ENCODE measurements around the gene MRRF. TPM values are rescaled to one million over a fixed set of nuclear protein-coding genes. Genes with fewer than 3 reads are reported as not detected.

The MRRF gene
- total RNA-seq, 1 donor from 2014 or later = 21.7 TPM

DNA sequence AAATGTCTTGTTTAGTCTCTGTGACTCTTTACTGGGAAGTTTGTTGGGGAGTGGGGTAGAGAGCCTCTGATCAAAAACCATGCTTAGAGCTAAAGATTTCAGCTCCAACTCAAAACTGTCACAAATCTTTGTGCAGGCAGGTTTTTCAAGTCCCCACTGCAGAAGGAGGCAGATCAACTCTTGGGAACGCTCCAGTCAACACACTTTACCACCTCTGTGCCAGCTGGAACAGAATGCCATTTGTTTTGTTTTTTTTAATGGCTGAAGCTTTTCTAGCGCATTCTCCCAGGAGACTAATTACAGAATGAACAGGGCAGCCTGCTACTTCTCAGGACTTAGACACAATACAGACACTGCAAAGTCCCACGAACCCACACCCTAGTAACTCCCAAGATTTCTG lies 18.0 kb upstream of the MRRF start:
- no peaks in the 10 kb centered on the region for H3K27me3 Mint-ChIP-seq (ENCODE audit: low read depth)
- no peak for DNase-seq (ENCODE audit: low spot score)
- H3K9me3 Mint-ChIP-seq (ENCODE audit: low read depth) = no peaks in the 10 kb centered on the region

GRCh38 chr9:122248448-122248865 lies 16.2 kb upstream of the MRRF start:
- Mint-ChIP-seq H3K27me3 (ENCODE audit: low read depth) (no peaks in the 10 kb centered on the region), H3K27ac (ENCODE audit: unreplicated experiment) (no peak overlapping the region), H3K4me3 (ENCODE audit: unreplicated experiment) (no peak overlapping the region), H3K9me3 (ENCODE audit: low read depth) (no peaks in the 10 kb centered on the region), H3K4me1 (ENCODE audit: low read depth) (peaks cover 3% of the 10 kb centered on the region), H3K36me3 (ENCODE audit: low read depth) (peaks cover 53% of the 10 kb centered on the region)
- TF ChIP-seq CTCF (IDR thresholded peaks at IDR 0.05) = no peak
- no peak for DNase-seq (ENCODE audit: low spot score)

More for the DNA sequence above, 18.0 kb upstream of the MRRF start:
- Mint-ChIP-seq H3K4me3 (ENCODE audit: unreplicated experiment) (no peak overlapping the region), H3K4me1 (ENCODE audit: low read depth) (no peaks in the 10 kb centered on the region), H3K27ac (ENCODE audit: unreplicated experiment) (no peak overlapping the region), H3K36me3 (ENCODE audit: low read depth) (peaks cover 52% of the 10 kb centered on the region)
- TF ChIP-seq CTCF (IDR thresholded peaks at IDR 0.05) = no peak

DNA sequence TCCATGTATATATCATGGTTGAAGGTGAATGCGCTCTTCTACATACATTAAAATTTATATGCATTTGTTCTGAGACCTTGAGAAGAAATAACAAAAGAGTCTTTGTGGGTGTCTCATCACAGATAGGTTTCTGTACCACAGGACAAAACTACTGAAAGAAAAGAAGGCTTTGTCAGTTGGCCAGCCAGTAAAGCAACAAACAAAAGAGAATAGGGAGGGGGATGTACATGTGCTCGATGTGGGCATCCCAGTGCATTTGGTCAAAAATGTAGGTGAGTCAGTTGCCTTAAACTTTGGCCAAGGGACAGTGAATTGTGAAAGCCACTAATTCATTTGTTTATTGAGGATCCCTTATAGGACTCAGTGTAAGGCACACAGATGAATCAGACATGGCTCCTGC lies 13.3 kb upstream of the MRRF start:
- Mint-ChIP-seq H3K9me3 (ENCODE audit: low read depth) (no peaks in the 10 kb centered on the region), H3K27me3 (ENCODE audit: low read depth) (no peaks in the 10 kb centered on the region), H3K27ac (ENCODE audit: unreplicated experiment) (no peak overlapping the region), H3K36me3 (ENCODE audit: low read depth) (peaks cover 40% of the 10 kb centered on the region), H3K4me3 (ENCODE audit: unreplicated experiment) (no peak overlapping the region), H3K4me1 (ENCODE audit: low read depth) (peaks cover 3% of the 10 kb centered on the region)
- no peak for DNase-seq (ENCODE audit: low spot score)
- no peak for TF ChIP-seq CTCF (IDR thresholded peaks at IDR 0.05)

DNA sequence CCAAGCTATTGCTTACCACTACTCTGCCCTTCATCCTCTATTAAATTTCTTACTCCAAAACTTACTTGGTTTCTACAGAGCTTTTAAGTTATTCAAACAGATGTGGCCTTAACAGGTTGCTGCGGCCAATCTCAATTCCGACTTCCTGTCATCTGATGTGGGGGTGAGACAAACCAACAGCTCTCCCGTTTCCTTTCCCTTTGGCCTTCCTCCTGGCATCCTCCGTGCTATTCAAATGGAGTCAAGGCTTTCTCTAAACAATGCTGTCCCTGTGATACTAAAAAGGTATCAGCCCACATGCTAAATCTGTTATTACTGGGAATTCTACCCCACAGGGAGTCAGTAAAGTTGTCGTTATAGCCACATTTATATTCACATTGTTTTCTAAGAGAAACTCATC lies 11.9 kb upstream of the MRRF start:
- no peaks in the 10 kb centered on the region for H3K27me3 Mint-ChIP-seq (ENCODE audit: low read depth)
- H3K4me1 Mint-ChIP-seq (ENCODE audit: low read depth) = peaks cover 3% of the 10 kb centered on the region
- no peak for DNase-seq (ENCODE audit: low spot score)
- H3K27ac Mint-ChIP-seq (ENCODE audit: unreplicated experiment) = no peak overlapping the region
- no peaks in the 10 kb centered on the region for H3K9me3 Mint-ChIP-seq (ENCODE audit: low read depth)
- no peak for TF ChIP-seq CTCF (IDR thresholded peaks at IDR 0.05)
- H3K4me3 Mint-ChIP-seq (ENCODE audit: unreplicated experiment) = no peak overlapping the region
- peaks cover 30% of the 10 kb centered on the region for H3K36me3 Mint-ChIP-seq (ENCODE audit: low read depth)

GRCh38 chr9:122254761-122255160 lies 9.9 kb upstream of the MRRF start:
- H3K27me3 Mint-ChIP-seq (ENCODE audit: low read depth) = no peaks in the 10 kb centered on the region
- no peak overlapping the region for H3K27ac Mint-ChIP-seq (ENCODE audit: unreplicated experiment)
- no peaks in the 10 kb centered on the region for H3K9me3 Mint-ChIP-seq (ENCODE audit: low read depth)
- TF ChIP-seq CTCF (IDR thresholded peaks at IDR 0.05) = no peak
- no peak overlapping the region for H3K4me3 Mint-ChIP-seq (ENCODE audit: unreplicated experiment)
- peaks cover 35% of the 10 kb centered on the region for H3K36me3 Mint-ChIP-seq (ENCODE audit: low read depth)
- no peak for DNase-seq (ENCODE audit: low spot score)
- H3K4me1 Mint-ChIP-seq (ENCODE audit: low read depth) = peaks cover 3% of the 10 kb centered on the region

Data from chondrocyte (in vitro differentiated cells).